G401.6 (cell line): ENCODE measurements around the gene CABLES1.

Experiments
- FAIRE-seq: peaks from 2 replicates; lab custom pipeline; 2012; peaks lifted over from hg19 to GRCh38; lab: Jason Lieb, UNC

The CABLES1 gene

GRCh38 chr18:23307567-23308295 is 172.4 kb downstream of the CABLES1 start:
- FAIRE-seq: no peak
